ENCODE results near the gene ZNF362. TPM values are rescaled to one million over a fixed set of nuclear protein-coding genes. Genes with fewer than 3 reads are reported as not detected.

Gene ZNF362
- total and polyA plus RNA-seq, 2 experiments from 2014 or later, result 11.0 to 12.9 TPM

DNA sequence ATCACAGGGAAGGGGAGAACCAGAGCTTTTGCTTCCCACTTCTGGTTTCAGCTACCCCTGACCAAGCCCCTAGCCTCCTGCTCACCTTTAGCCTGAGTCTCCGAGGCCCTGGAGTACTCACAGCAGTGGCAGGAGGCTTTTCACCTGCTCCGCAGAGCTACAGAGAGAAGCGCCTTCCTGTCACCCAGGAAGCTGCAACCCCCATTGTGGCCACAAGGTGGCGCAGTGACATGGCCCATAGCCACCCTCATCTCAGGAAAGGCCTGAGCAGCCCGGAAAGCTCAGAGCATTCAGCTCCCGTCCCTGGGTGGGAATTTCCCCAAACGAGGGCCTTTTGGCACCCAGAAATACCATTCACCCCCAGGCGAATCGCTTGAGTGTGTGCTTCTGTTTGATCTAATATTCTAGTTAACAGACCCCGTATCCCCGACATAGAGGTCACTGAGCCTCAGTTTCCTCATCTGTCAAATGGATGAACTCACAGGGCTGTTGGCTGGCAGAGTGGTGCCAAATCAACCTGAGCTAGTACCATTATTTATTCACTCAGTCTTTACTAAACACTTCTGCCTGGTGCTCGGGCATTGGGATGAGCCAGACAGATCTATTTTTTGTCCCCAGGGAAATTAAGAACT is 39.3 kb downstream of the ZNF362 start:
- Histone ChIP-seq H3F3A (replicated peaks; ENCODE audit: low read depth) (no peaks in the 10 kb centered on the region), H3K79me2 (replicated peaks; ENCODE audit: insufficient read depth) (0 out of 2 replicates have a peak, but pooled peaks cover 3% of the 10 kb centered on the region), H3K4me3 (no peak overlapping the region), H3K36me3 (ENCODE audit: insufficient read depth) (no peaks in the 10 kb centered on the region; the same call in 1 of the 2 replicates), H3K4me1 (ENCODE audit: insufficient read depth) (peaks cover 8% of the 10 kb centered on the region; the same call in 1 of the 2 replicates), H3K9me2 (ENCODE audit: insufficient read depth) (no peaks in the 10 kb centered on the region), H3K4me2 (no peak overlapping the region), H2AFZ (no peak overlapping the region), H3K27ac (ENCODE audit: low read depth) (no peak overlapping the region), H4K20me1 (replicated peaks; ENCODE audit: insufficient read depth) (no peaks in the 10 kb centered on the region; the same call in 1 of the 2 replicates), H3K27me3 (ENCODE audit: insufficient read depth) (no peaks in the 10 kb centered on the region)
- Mint-ChIP-seq H3K36me3 (ENCODE audit: low read depth) (peaks cover 48% of the 10 kb centered on the region), H3K27me3 (ENCODE audit: insufficient read depth, low read depth, poor library complexity) (peaks cover 2% of the 10 kb centered on the region), H3K4me3 (no peak overlapping the region), H3K9me3 (no peaks in the 10 kb centered on the region), H3K27ac (no peak overlapping the region), H3K4me1 (peaks cover 13% of the 10 kb centered on the region)
- DNase-seq (ENCODE audit: low spot score) (peak; percentile 89), ATAC-seq (peak; percentile 89)
- TF ChIP-seq STAT1 (IDR thresholded peaks at IDR 0.05; ENCODE audit: unreplicated experiment), result no peak
- no peak for TF ChIP-seq CREB1 (CRISPR knock-in tag; IDR thresholded peaks at IDR 0.05; ENCODE audit: low read depth)
- no peak for TF ChIP-seq ZNF331 (CRISPR knock-in tag; IDR thresholded peaks at IDR 0.05; ENCODE audit: low read depth)
- TF ChIP-seq EZH2phosphoT487 (IDR thresholded peaks at IDR 0.05; ENCODE audit: unreplicated experiment), result no peak
- TF ChIP-seq, protein P1, sequence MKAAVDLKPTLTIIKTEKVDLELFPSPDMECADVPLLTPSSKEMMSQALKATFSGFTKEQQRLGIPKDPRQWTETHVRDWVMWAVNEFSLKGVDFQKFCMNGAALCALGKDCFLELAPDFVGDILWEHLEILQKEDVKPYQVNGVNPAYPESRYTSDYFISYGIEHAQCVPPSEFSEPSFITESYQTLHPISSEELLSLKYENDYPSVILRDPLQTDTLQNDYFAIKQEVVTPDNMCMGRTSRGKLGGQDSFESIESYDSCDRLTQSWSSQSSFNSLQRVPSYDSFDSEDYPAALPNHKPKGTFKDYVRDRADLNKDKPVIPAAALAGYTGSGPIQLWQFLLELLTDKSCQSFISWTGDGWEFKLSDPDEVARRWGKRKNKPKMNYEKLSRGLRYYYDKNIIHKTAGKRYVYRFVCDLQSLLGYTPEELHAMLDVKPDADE (IDR thresholded peaks at IDR 0.05), result no peak
- TF ChIP-seq ZNF114 (CRISPR knock-in tag; IDR thresholded peaks at IDR 0.05), result no peak
- TF ChIP-seq, protein P2, sequence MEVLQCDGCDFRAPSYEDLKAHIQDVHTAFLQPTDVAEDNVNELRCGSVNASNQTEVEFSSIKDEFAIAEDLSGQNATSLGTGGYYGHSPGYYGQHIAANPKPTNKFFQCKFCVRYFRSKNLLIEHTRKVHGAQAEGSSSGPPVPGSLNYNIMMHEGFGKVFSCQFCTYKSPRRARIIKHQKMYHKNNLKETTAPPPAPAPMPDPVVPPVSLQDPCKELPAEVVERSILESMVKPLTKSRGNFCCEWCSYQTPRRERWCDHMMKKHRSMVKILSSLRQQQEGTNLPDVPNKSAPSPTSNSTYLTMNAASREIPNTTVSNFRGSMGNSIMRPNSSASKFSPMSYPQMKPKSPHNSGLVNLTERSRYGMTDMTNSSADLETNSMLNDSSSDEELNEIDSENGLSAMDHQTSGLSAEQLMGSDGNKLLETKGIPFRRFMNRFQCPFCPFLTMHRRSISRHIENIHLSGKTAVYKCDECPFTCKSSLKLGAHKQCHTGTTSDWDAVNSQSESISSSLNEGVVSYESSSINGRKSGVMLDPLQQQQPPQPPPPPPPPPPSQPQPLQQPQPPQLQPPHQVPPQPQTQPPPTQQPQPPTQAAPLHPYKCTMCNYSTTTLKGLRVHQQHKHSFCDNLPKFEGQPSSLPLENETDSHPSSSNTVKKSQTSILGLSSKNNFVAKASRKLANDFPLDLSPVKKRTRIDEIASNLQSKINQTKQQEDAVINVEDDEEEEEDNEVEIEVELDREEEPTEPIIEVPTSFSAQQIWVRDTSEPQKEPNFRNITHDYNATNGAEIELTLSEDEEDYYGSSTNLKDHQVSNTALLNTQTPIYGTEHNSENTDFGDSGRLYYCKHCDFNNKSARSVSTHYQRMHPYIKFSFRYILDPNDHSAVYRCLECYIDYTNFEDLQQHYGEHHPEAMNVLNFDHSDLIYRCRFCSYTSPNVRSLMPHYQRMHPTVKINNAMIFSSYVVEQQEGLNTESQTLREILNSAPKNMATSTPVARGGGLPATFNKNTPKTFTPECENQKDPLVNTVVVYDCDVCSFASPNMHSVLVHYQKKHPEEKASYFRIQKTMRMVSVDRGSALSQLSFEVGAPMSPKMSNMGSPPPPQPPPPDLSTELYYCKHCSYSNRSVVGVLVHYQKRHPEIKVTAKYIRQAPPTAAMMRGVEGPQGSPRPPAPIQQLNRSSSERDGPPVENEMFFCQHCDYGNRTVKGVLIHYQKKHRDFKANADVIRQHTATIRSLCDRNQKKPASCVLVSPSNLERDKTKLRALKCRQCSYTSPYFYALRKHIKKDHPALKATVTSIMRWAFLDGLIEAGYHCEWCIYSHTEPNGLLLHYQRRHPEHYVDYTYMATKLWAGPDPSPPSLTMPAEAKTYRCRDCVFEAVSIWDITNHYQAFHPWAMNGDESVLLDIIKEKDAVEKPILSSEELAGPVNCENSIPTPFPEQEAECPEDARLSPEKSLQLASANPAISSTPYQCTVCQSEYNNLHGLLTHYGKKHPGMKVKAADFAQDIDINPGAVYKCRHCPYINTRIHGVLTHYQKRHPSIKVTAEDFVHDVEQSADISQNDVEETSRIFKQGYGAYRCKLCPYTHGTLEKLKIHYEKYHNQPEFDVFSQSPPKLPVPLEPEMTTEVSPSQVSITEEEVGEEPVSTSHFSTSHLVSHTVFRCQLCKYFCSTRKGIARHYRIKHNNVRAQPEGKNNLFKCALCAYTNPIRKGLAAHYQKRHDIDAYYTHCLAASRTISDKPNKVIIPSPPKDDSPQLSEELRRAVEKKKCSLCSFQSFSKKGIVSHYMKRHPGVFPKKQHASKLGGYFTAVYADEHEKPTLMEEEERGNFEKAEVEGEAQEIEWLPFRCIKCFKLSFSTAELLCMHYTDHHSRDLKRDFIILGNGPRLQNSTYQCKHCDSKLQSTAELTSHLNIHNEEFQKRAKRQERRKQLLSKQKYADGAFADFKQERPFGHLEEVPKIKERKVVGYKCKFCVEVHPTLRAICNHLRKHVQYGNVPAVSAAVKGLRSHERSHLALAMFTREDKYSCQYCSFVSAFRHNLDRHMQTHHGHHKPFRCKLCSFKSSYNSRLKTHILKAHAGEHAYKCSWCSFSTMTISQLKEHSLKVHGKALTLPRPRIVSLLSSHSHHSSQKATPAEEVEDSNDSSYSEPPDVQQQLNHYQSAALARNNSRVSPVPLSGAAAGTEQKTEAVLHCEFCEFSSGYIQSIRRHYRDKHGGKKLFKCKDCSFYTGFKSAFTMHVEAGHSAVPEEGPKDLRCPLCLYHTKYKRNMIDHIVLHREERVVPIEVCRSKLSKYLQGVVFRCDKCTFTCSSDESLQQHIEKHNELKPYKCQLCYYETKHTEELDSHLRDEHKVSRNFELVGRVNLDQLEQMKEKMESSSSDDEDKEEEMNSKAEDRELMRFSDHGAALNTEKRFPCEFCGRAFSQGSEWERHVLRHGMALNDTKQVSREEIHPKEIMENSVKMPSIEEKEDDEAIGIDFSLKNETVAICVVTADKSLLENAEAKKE (CRISPR knock-in tag; IDR thresholded peaks at IDR 0.05), result no peak
- TF ChIP-seq, protein P3, sequence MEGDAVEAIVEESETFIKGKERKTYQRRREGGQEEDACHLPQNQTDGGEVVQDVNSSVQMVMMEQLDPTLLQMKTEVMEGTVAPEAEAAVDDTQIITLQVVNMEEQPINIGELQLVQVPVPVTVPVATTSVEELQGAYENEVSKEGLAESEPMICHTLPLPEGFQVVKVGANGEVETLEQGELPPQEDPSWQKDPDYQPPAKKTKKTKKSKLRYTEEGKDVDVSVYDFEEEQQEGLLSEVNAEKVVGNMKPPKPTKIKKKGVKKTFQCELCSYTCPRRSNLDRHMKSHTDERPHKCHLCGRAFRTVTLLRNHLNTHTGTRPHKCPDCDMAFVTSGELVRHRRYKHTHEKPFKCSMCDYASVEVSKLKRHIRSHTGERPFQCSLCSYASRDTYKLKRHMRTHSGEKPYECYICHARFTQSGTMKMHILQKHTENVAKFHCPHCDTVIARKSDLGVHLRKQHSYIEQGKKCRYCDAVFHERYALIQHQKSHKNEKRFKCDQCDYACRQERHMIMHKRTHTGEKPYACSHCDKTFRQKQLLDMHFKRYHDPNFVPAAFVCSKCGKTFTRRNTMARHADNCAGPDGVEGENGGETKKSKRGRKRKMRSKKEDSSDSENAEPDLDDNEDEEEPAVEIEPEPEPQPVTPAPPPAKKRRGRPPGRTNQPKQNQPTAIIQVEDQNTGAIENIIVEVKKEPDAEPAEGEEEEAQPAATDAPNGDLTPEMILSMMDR (conservative IDR thresholded peaks at IDR 0.05; ENCODE audit: low read depth in 2 of 2), result peak; percentile 87 to 89
